Activated CD8-positive, alpha-beta memory T cell treated with anti-CD3 and anti-CD28 coated beads, Interleukin-2, amount 50 U/mL, for 24 hours (primary cell): ENCODE results near the gene MEF2C.

Experiments
- DNase-seq: peaks from one replicate; pipeline ENCODE4 v3.0.0-alpha.2; 2020; ENCODE audit errors: extremely low read depth

Gene MEF2C

GRCh38 chr5:88688984-88689667, 193.9 kb downstream of the MEF2C start:
- DNase-seq = no peak

DNA sequence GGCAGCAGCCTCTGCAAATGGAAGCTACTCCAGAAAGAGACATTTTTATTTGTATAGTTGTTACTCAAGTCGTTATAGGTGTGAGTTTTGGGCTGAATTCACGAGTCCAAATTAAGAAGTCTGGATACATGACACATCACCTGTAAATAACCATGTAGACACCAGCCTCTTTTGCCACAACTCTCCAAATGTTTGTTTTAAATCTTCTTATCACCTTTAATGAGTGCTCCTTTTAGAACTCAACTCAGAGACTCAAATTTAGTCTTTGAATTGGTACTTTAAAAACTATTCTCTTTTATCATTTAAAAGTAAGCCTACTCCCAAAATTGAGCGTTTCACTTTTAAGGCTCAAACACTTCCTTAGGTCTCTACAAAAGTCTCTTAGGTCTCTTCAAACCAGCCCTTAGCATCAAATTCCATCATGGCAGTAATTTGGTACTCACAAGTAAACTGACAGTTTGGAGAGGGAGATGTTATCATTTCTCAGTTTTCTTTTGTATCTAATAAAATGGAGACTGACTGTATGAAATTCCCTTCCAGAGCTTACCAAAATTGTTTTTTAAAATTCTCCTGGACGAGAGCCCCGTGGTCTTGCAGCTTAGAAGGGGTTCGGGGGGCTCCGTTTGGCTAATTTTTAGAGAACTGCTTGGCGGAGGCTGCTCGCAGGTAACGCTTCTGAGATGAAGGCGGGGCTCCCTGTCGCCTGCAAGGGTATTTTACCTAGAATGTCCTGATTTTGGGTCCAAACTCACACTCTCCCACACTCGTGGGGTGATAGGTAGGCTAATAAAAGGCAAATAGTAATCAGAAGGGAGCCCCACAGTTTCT, 194.6 kb downstream of the MEF2C start:
- DNase-seq = no peak

DNA sequence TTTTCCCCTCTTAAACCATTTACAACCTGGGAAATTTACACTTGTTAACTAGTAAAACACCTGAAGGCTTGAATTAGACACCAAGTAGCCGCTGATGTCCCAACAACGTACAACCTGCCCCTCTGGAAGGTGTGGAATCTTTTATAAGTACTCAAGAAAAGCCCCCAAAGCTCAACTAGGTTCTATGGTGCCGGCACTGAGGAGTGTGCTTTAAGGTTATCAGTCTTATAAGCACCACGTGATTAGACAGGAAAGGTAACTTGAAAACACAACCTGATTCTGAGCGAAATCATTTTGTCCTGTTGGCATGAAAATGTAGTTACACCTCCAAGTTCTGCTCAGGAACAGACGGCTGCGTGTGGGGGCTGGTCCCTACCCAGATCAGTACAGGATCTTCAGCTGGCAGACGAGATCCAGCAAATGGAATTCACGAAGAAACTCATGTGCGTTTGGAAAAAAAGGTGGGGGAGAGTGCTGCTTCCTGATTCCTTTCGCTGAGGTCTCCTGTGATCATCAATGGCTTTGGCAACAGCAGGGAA, 195.5 kb downstream of the MEF2C start:
- no peak for DNase-seq

GRCh38 chr5:88686726-88687125, 196.3 kb downstream of the MEF2C start:
- DNase-seq = no peak

- no peak for DNase-seq
Measured at GRCh38 chr5:88685591-88686541, 197.1 kb downstream of the MEF2C start.

- DNase-seq = no peak
Measured at GRCh38 chr5:88683506-88684135, 199.4 kb downstream of the MEF2C start.

- no peak for DNase-seq
Measured at GRCh38 chr5:88682881-88683361, 200.1 kb downstream of the MEF2C start.

DNA sequence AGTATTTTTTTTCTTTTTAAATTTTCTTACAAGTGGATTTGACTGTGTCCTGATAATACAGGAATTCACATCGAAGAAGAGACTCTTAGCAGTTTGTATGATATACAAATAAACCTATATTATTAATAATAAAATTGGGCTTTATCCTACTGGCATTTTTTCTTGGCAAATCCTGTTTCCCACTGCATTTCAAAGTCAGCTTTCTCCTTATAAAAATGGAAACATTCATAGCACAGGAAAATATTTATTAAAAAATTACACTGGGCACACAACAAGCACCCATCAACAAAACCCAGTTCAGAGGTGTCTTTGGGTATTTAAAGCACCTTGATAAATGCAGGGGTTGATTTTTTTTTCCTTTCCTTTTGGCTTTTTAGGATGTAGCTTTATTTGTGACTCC, 200.9 kb downstream of the MEF2C start:
- DNase-seq = no peak

GRCh38 chr5:88681211-88681803, 201.7 kb downstream of the MEF2C start:
- no peak for DNase-seq

- DNase-seq = peak; percentile 51
Measured at GRCh38 chr5:88680253-88681132, 202.5 kb downstream of the MEF2C start.

GRCh38 chr5:88679638-88680037, 203.3 kb downstream of the MEF2C start:
- no peak for DNase-seq

DNA sequence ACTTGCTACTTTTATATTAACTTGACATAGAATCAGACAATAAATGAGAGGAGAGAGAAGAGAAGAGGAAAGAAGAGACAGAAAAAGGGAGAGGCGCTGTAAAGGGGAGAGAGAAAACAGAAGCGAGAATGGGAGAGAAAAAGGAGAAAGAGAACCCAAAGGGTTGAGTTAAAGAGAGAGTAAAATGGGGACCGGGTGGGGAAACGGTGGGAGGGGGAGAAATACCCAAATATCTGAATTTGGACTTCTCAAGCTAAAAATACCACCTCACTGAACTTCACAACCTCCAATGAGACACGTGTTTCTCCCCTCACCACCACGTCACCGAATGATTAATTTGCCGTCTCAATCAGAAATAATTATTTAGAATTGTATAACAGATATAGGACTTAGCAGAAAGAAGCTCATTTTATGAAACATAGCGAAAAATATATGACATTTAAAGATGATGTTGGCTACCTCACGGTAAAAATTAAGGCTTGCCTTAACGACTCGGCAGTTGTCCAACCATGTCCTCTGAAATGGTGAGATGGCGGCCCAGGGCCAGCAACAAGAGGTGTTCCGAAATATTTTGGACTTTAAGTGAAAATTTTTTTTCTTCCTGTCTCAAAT, 204.1 kb downstream of the MEF2C start:
- no peak for DNase-seq

- no peak for DNase-seq
Measured at GRCh38 chr5:88677943-88678769, 204.8 kb downstream of the MEF2C start.

DNA sequence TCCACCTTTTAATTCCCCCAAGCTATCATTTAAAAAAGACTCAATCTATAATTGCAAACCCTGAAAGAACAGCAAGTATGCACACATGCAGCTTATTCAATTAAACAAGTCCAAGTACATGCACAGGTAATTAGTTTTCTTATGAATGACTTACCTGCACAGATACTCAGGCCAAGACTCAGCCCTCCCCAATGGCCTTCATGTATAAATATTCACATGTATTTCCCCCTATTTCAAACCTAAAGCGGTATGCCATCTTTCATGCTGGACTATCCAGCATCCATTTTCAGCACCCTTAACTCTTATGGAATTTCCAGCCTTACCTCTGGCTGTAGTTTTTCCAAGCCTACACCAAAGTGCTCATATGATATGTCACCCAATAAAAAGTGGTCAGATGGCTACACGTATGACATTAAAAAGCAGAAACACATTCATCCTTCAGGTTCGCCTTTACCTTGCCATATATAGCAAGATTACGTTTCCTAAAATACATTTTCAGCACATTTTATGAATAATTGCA, 205.5 kb downstream of the MEF2C start:
- no peak for DNase-seq

GRCh38 chr5:88676637-88677375, 206.2 kb downstream of the MEF2C start:
- no peak for DNase-seq

DNA sequence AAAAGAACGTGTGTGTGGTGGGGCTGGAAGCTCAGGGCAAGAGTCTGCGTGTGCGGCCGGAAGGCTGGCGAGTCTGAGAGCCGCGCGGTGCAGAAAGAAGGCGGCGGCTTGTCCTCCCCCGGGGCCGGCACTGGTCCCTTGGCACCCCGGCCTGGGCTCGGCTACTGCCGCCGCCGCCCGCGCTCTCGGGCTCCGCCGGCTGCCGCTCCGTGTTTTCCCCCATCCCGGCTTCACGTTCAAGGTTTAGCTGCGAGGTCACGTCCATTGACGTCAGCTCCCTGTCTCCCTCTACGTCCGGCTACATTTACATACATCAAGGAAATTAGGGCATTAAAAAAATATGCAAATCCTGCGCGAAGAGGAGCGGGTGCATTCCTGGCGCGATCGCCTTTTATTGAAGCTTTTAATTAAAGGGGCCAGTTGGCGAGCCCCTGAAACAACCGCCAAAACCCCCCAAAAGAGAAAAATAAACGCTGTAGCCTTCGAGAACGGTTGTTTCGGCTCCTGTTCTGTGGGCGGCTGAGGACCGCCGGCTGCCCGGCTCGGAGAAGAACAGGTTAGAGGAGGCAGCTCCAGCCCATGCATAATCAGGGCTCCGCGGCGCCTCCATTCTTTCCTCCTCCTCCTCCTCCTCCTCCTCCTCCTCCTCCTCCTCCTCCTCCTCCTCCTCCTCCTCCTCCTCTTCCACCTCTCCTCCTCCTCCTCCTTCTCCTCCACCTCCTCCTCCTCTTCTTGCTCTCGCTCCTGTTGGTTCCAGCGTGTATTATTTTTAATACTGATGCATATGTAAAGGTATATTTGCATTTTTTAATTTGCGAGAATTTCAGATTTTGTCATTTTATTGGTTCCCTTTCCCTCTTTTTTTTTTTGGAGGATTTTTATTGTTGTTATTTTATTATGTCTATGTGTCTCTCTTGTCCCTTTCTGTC, 207.0 kb downstream of the MEF2C start:
- no peak for DNase-seq
